Lower leg skin (tissue), 4 donors: ENCODE measurements around the gene TBC1D8. TPM values are rescaled to one million over a fixed set of nuclear protein-coding genes. Genes with fewer than 3 reads are reported as not detected.

Source experiments
- DNase-seq, 2 donors: peaks; one replicate each; pipeline ENCODE4 v3.0.0-alpha.2; 2019; ENCODE audit warnings: low spot score in 2 of 2
- H3K4me3 ChIP-seq: fragments of 200-600 bp; sonication (generic); 2 replicates; pipeline ENCODE4 v1.5.1; 2017; ENCODE audit warnings: mild to moderate bottlenecking, low read depth; ENCODE audit not compliant: poor library complexity, severe bottlenecking
- CTCF ChIP-seq, 3 donors: fragments of 450-650 bp; IDR thresholded peaks; one replicate each; pipeline ENCODE4 v1.5.1; 2016; ENCODE audit warnings: antibody characterized with exemption in 3 of 3, mild to moderate bottlenecking in 3 of 3, moderate library complexity in 2 of 3
- POLR2A ChIP-seq, 2 donors: fragments of 450-650 bp; IDR thresholded peaks; one replicate each; pipeline ENCODE4 v1.6.1; 2016 to 2017; ENCODE audit warnings: antibody characterized with exemption in 2 of 2, mild to moderate bottlenecking in 1 of 2, moderate library complexity in 1 of 2
- WGBS, 2 donors: methylation state at CpG; one replicate each; pipeline ENCODE4 v1.1.5; 2018; 5-methylcytosine and 5-hydroxymethylcytosine counted together
- intact Hi-C: fragments of 100-400 bp; cut with DNase I; formaldehyde crosslinking; loops from one replicate; pipeline ENCODE4 v1.15.0; 2023; ENCODE audit warnings: low total_unique reads
- total RNA-seq, 4 donors: library from RNA; depleted of rRNA; stranded (reverse); fragments of >200 nt; gene quantifications; one replicate each; pipeline ENCODE4 v1.1.0, GENCODE V29; 2016

TBC1D8 gene
- total RNA-seq, 4 donors from 2014 or later = 29.4 to 102 (median 46.1) TPM

- TF ChIP-seq CTCF (IDR thresholded peaks at IDR 0.05) = no peak
- no peak for TF ChIP-seq POLR2A (IDR thresholded peaks at IDR 0.05)
- H3K4me3 ChIP-seq = no peak overlapping the region
- DNase-seq = no peak
- intact Hi-C loops = no loop called here
- 97 to 99% methylated on average over 2 of the region's 2 CpGs for WGBS, 2 donors
Observed at GRCh38 chr2:101159526-101159925, 8.3 kb upstream of the TBC1D8 start.

GRCh38 chr2:101157272-101157671, 6.1 kb upstream of the TBC1D8 start:
- intact Hi-C loops = no loop called here
- H3K4me3 ChIP-seq = no peak overlapping the region
- TF ChIP-seq CTCF (IDR thresholded peaks at IDR 0.05) = no peak
- TF ChIP-seq POLR2A (IDR thresholded peaks at IDR 0.05) = no peak
- DNase-seq = no peak
- WGBS, 2 donors = 91% methylated on average over 6 of the region's 6 CpGs

GRCh38 chr2:101153787-101154186, 2.6 kb upstream of the TBC1D8 start:
- intact Hi-C loops = loop anchor here (5.0 kb wide), 2 partner anchors 116 to 141 kb away; no protein-coding TSS in a partner anchor
- WGBS, 2 donors = 82 to 85% methylated on average over 7 of the region's 7 CpGs
- DNase-seq = no peak
- no peak overlapping the region for H3K4me3 ChIP-seq
- TF ChIP-seq CTCF (IDR thresholded peaks at IDR 0.05) (no peak), POLR2A (IDR thresholded peaks at IDR 0.05) (no peak)

- no peak overlapping the region for H3K4me3 ChIP-seq
Observed at GRCh38 chr2:101153077-101153707, 2.0 kb upstream of the TBC1D8 start.

GRCh38 chr2:101152272-101153076, 1.3 kb upstream of the TBC1D8 start:
- intact Hi-C loops = loop anchor here (5.0 kb wide), 2 partner anchors 115 to 140 kb away; no protein-coding TSS in a partner anchor
- TF ChIP-seq CTCF (IDR thresholded peaks at IDR 0.05) (peak in 1 of 3 donors; percentile 61), POLR2A (IDR thresholded peaks at IDR 0.05) (no peak)
- WGBS, 2 donors = 9 to 10% methylated on average over 21 of the region's 21 CpGs
- no peak overlapping the region for H3K4me3 ChIP-seq
- peak; percentile 62 to 88 for DNase-seq

More at GRCh38 chr2:101153077-101153707, 2.0 kb upstream of the TBC1D8 start:
- no peak for DNase-seq
- 81 to 82% methylated on average over 9 of the region's 9 CpGs for WGBS, 2 donors
- TF ChIP-seq POLR2A (IDR thresholded peaks at IDR 0.05) (no peak), CTCF (IDR thresholded peaks at IDR 0.05) (no peak)
- intact Hi-C loops = loop anchor here (5.0 kb wide), 2 partner anchors 116 to 141 kb away; no protein-coding TSS in a partner anchor
